Caco-2 (cell line): Measurements from ENCODE around the gene SMOC2. TPM values are rescaled to one million over a fixed set of nuclear protein-coding genes. Genes with fewer than 3 reads are reported as not detected.

ENCODE experiments used
- BruUV-seq: library from RNA; stranded (reverse); fragments of 400-500 nt; replicated peaks from 2 replicates; lab custom pipeline; 2021; lab: Mats Ljungman, UMichigan
- CTCF ChIA-PET: fragments of 300-600 bp; sonication (Branson Sonifier 250); formaldehyde crosslinking; loops from one replicate; lab custom pipeline; 2022; ENCODE audit warnings: antibody characterized with exemption; lab: Charles Lee
- POLR2A ChIA-PET: fragments of 300-600 bp; sonication (Branson Sonifier 250); formaldehyde crosslinking; loops from one replicate; lab custom pipeline; 2022; ENCODE audit warnings: antibody characterized with exemption; lab: Charles Lee
- DNase-seq, 2 experiments: peaks; one replicate each; pipeline versions ENCODE4 v3.0.0 to v3.0.0-alpha.2; 2020 to 2022
- H3K27me3 ChIP-seq: replicated peaks from 2 replicates; pipeline ENCODE4 v1.6.0; 2011; ENCODE audit warnings: low read length; ENCODE audit not compliant: control insufficient read depth, insufficient read depth
- H3K36me3 ChIP-seq: 2 replicates; pipeline ENCODE4 v1.5.1; 2011; ENCODE audit warnings: low read length; ENCODE audit not compliant: control insufficient read depth, insufficient read depth
- H3K4me1 ChIP-seq: fragments of 250-450 bp; sonication (Bioruptor Pico); 2 replicates; pipeline ENCODE4 v1.5.1; 2020; ENCODE audit warnings: mild to moderate bottlenecking
- H3K4me3 ChIP-seq: 2 replicates; pipeline ENCODE4 v1.5.1; 2011; ENCODE audit warnings: low read depth, mild to moderate bottlenecking, control low read depth, low read length
- H3K9me3 ChIP-seq: fragments of 250-450 bp; sonication (Bioruptor Pico); 2 replicates; pipeline ENCODE4 v1.5.1; 2020; ENCODE audit warnings: mild to moderate bottlenecking, moderate library complexity
- H3K27ac Mint-ChIP-seq: one replicate; pipeline ENCODE4 v1.8.0; 2022; ENCODE audit warnings: mixed read lengths; ENCODE audit not compliant: unreplicated experiment
- H3K27me3 Mint-ChIP-seq: one replicate; pipeline ENCODE4 v1.8.0; 2022; ENCODE audit warnings: mixed read lengths; ENCODE audit not compliant: insufficient read depth, unreplicated experiment
- H3K36me3 Mint-ChIP-seq: one replicate; pipeline ENCODE4 v1.8.0; 2022; ENCODE audit warnings: mild to moderate bottlenecking, mixed read lengths; ENCODE audit not compliant: insufficient read depth, unreplicated experiment
- H3K4me1 Mint-ChIP-seq: one replicate; pipeline ENCODE4 v1.8.0; 2022; ENCODE audit warnings: low read depth, mixed read lengths; ENCODE audit not compliant: unreplicated experiment
- H3K4me3 Mint-ChIP-seq: one replicate; pipeline ENCODE4 v1.8.0; 2022; ENCODE audit warnings: mild to moderate bottlenecking, moderate library complexity, mixed read lengths; ENCODE audit not compliant: unreplicated experiment
- H3K9me3 Mint-ChIP-seq: one replicate; pipeline ENCODE4 v1.8.0; 2022; ENCODE audit warnings: mixed read lengths; ENCODE audit not compliant: unreplicated experiment
- intact Hi-C: fragments of 100-400 bp; cut with micrococcal nuclease; formaldehyde crosslinking; loops from one replicate; pipeline ENCODE4 v1.10.0; 2022; ENCODE audit not compliant: unreplicated experiment
- total RNA-seq: library from RNA; stranded (reverse); gene quantifications from 2 replicates; pipeline ENCODE4 v1.2.3, GENCODE V29; 2022
- TF ChIP-seq, protein P1 (sequence below), 2 experiments: fragments of 200-600 bp in 1 of 2; IDR thresholded peaks; 1 replicate in 1 of 2; 2 replicates in 1 of 2; pipeline versions ENCODE4 v1.5.1 to v1.8.0; 2011 to 2022; ENCODE audit warnings: antibody characterized with exemption in 1 of 2, control low read depth in 1 of 2, inconsistent platforms in 1 of 2, low read depth in 1 of 2, low read length in 1 of 2, mild to moderate bottlenecking in 1 of 2, moderate library complexity in 1 of 2; ENCODE audit not compliant: insufficient read depth in 1 of 2, severe bottlenecking in 1 of 2, unreplicated experiment in 1 of 2

The SMOC2 gene
- total RNA-seq, 1 experiment from 2014 or later, result 2.8 TPM

DNA sequence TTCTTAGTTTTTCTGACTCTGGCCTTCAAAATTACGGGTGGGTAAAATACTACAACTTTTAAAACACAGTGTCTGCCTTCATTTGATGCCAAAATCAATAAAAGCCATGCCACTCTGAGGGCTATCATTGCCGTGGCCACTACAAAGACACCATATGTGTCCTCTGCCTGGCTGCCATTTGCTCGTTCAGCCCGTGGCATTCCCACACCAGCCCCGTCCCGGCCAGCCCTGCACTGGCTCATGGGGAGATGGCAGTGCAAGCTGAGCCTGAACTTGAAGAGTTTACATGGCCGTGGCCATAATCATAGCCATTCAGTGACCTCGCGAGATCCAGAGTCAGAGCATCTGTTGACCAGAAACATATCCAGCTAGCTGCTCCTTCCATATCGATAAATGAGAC is 79.2 kb downstream of the SMOC2 start:
- BruUV-seq, result no TSS peak
- no peaks in the 10 kb centered on the region for H3K27me3 ChIP-seq
- intact Hi-C loops, result no loop called here
- Mint-ChIP-seq H3K4me1 (no peaks in the 10 kb centered on the region), H3K9me3 (no peaks in the 10 kb centered on the region), H3K27ac (no peak overlapping the region), H3K36me3 (no peaks in the 10 kb centered on the region), H3K4me3 (no peak overlapping the region), H3K27me3 (no peaks in the 10 kb centered on the region)
- TF ChIP-seq, protein P1, sequence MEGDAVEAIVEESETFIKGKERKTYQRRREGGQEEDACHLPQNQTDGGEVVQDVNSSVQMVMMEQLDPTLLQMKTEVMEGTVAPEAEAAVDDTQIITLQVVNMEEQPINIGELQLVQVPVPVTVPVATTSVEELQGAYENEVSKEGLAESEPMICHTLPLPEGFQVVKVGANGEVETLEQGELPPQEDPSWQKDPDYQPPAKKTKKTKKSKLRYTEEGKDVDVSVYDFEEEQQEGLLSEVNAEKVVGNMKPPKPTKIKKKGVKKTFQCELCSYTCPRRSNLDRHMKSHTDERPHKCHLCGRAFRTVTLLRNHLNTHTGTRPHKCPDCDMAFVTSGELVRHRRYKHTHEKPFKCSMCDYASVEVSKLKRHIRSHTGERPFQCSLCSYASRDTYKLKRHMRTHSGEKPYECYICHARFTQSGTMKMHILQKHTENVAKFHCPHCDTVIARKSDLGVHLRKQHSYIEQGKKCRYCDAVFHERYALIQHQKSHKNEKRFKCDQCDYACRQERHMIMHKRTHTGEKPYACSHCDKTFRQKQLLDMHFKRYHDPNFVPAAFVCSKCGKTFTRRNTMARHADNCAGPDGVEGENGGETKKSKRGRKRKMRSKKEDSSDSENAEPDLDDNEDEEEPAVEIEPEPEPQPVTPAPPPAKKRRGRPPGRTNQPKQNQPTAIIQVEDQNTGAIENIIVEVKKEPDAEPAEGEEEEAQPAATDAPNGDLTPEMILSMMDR (IDR thresholded peaks at IDR 0.05; ENCODE audit: insufficient read depth in 1 of 2, low read depth in 1 of 2, low read length in 1 of 2, severe bottlenecking in 1 of 2, unreplicated experiment in 1 of 2), result no peak
- ChIA-PET POLR2A (no interaction called here), CTCF (no interaction called here)
- no peaks in the 10 kb centered on the region for H3K9me3 ChIP-seq
- no peak overlapping the region for H3K4me3 ChIP-seq
- H3K36me3 ChIP-seq, result no peaks in the 10 kb centered on the region
- no peaks in the 10 kb centered on the region for H3K4me1 ChIP-seq
- DNase-seq, result no peak

DNA sequence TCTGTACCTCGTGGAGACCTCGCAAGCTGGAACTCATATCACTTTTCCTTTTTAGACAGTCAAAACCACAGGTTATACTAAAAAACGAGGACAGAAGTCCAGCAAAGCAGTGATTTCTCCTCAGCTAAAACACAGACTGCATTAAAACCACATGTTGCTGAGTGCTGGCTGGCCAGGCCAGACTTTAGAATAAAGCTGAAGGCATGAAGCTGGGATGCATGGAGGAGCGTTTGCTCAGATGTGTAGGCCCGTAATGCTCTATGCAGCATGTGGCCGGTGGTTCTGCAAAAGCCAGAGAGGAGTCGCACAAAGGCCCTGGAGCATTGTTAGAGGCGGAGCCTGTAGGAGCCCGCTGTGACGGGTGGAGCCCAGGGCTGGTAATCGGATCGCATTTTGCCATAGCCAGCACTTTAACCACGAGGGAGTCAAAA is 83.6 kb downstream of the SMOC2 start:
- Mint-ChIP-seq H3K4me1 (no peaks in the 10 kb centered on the region), H3K9me3 (no peaks in the 10 kb centered on the region), H3K27me3 (no peaks in the 10 kb centered on the region), H3K36me3 (no peaks in the 10 kb centered on the region), H3K4me3 (no peak overlapping the region), H3K27ac (no peak overlapping the region)
- H3K36me3 ChIP-seq, result no peaks in the 10 kb centered on the region
- no peak for DNase-seq
- no TSS peak for BruUV-seq
- ChIA-PET POLR2A (no interaction called here), CTCF (no interaction called here)
- no peak overlapping the region for H3K4me3 ChIP-seq
- TF ChIP-seq, protein P1 (IDR thresholded peaks at IDR 0.05; ENCODE audit: insufficient read depth in 1 of 2, low read depth in 1 of 2, low read length in 1 of 2, severe bottlenecking in 1 of 2, unreplicated experiment in 1 of 2), result no peak
- no peaks in the 10 kb centered on the region for H3K9me3 ChIP-seq
- intact Hi-C loops, result no loop called here
- H3K4me1 ChIP-seq, result no peaks in the 10 kb centered on the region
- no peaks in the 10 kb centered on the region for H3K27me3 ChIP-seq

DNA sequence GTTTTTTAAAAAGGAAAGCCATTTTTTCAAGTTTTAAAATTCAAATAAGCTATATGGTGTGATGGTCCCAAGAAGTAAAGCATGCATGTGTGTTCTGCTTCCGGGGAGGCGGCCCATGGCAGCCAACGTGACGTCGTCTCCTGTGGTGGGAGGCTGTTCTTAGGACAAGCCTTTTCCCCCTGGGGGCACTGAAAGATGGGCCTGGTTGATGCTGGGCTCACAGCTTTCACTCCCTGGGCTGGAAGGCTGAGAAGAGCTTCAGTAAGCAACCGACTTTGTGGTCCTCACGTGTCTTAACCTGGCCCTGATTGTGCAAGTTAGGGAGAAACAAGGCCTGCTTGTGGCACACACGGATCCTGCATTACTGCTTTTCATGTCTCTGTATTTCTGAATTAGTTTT is 84.1 kb downstream of the SMOC2 start:
- no peak overlapping the region for H3K27ac Mint-ChIP-seq
- Histone ChIP-seq H3K4me3 (no peak overlapping the region), H3K4me1 (no peaks in the 10 kb centered on the region), H3K27me3 (no peaks in the 10 kb centered on the region), H3K36me3 (no peaks in the 10 kb centered on the region), H3K9me3 (no peaks in the 10 kb centered on the region)
- ChIA-PET CTCF (no interaction called here), POLR2A (no interaction called here)
- H3K9me3 Mint-ChIP-seq, result no peaks in the 10 kb centered on the region
- BruUV-seq, result no TSS peak
- no peaks in the 10 kb centered on the region for H3K27me3 Mint-ChIP-seq
- DNase-seq, result no peak
- intact Hi-C loops, result no loop called here
- H3K4me3 Mint-ChIP-seq, result no peak overlapping the region
- TF ChIP-seq, protein P1 (IDR thresholded peaks at IDR 0.05; ENCODE audit: insufficient read depth in 1 of 2, low read depth in 1 of 2, low read length in 1 of 2, severe bottlenecking in 1 of 2, unreplicated experiment in 1 of 2), result no peak
- no peaks in the 10 kb centered on the region for H3K4me1 Mint-ChIP-seq
- H3K36me3 Mint-ChIP-seq, result no peaks in the 10 kb centered on the region
